Measurements from ENCODE around the gene EXOC6B. TPM values are rescaled to one million over a fixed set of nuclear protein-coding genes. Genes with fewer than 3 reads are reported as not detected.

The EXOC6B gene
- total RNA-seq, 1 donor from 2014 or later = 7.7 TPM

DNA sequence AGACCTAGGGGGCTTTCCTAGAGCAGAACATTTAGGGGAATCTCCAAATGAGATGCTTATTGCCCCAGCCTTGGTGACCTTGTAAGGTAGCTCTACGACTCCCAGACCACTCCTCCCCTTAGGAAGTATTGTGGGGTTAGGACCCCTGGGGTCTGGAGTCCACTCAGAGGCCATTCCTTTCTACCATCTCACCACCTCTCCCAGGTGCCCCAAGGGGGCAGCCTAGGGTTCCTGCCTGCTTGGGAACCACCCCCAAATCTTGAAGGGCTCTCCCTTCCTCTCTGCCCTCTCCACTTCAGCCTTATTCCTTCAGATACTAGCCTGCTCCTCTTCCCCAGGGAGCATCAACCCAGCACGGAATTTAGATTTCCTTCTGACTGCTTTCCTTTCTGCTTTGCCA is 17.5 kb upstream of the EXOC6B start:
- H3K4me3 ChIP-seq (ENCODE audit: low read depth, low read length) = no peak overlapping the region
- no peak for DNase-seq (ENCODE audit: low read depth)
- TF ChIP-seq, protein P1, sequence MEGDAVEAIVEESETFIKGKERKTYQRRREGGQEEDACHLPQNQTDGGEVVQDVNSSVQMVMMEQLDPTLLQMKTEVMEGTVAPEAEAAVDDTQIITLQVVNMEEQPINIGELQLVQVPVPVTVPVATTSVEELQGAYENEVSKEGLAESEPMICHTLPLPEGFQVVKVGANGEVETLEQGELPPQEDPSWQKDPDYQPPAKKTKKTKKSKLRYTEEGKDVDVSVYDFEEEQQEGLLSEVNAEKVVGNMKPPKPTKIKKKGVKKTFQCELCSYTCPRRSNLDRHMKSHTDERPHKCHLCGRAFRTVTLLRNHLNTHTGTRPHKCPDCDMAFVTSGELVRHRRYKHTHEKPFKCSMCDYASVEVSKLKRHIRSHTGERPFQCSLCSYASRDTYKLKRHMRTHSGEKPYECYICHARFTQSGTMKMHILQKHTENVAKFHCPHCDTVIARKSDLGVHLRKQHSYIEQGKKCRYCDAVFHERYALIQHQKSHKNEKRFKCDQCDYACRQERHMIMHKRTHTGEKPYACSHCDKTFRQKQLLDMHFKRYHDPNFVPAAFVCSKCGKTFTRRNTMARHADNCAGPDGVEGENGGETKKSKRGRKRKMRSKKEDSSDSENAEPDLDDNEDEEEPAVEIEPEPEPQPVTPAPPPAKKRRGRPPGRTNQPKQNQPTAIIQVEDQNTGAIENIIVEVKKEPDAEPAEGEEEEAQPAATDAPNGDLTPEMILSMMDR (conservative IDR thresholded peaks at IDR 0.05; ENCODE audit: low read depth, low read length) = no peak

DNA sequence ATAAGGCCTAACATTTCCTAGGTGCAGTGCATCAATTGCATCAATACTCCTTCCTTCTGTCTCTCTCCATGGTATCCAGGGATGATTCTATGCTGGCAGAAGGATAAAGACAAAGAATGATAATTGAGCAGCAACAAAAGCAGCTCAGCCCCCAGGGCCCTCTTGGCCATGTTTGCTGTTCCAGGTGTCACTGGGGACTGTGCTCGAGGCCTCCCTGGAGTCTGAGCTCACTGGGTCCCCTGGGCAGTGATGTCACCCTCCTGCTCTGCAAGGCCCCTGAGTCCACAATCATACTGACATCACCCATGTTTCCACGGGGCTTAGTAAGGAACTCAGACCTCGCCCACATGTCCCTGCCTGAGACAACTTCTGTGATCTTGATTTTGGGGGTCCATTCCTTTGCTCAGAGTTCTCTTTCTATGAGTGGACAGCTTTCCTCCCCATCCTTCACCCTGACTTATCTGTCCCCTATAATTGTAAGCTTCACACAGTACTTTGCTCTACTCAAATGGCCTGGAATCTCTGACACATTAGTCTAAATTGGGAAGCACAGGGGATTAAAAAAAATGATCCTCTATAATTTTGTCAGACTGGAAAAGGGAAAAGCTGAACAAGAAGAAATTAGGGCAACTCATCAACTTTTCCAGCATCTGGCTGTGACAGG is 15.8 kb upstream of the EXOC6B start:
- no peak for DNase-seq (ENCODE audit: low read depth)
- H3K4me3 ChIP-seq (ENCODE audit: low read depth, low read length) = no peak overlapping the region
- TF ChIP-seq, protein P1 (conservative IDR thresholded peaks at IDR 0.05; ENCODE audit: low read depth, low read length) = no peak

DNA sequence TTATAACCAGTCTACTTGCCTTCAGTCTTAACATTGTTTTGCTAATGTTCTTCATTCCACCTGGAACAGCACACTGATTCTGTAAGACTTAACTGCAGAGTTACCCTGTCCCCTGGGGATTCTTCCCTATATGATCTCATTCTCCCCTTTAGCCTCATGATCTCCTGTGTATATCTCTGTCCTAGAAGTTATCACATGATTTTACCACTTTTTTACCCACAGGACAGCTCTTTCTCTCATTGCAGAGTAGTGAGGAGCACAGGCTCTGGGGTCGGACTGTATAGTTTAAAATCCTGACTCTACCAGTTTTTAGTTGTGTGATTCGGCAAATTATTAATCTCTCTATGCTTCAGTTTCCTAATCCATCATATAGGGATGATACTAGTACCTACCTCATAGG is 14.2 kb upstream of the EXOC6B start:
- DNase-seq (ENCODE audit: low read depth) = no peak
- TF ChIP-seq, protein P1 (conservative IDR thresholded peaks at IDR 0.05; ENCODE audit: low read depth, low read length) = no peak
- H3K4me3 ChIP-seq (ENCODE audit: low read depth, low read length) = no peak overlapping the region

DNA sequence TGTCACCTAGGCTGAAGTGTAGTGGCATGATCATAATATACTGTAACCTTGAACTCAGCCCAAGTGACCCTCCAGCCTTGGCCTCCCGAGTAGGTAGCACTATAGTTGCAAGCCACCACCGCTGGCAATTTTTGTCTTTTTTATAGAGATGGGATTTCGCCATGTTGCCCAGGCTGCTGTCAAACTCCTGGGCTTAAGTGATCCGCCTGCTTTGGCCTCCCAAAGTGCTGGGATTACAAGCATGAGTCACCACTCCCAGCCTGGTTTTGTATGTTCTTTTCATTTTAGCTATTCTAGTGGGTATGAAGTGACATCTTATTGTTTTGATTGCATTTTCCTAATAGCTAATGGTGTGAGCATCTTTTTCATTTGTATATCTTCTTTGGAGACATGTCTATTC is 11.3 kb upstream of the EXOC6B start:
- TF ChIP-seq, protein P1 (conservative IDR thresholded peaks at IDR 0.05; ENCODE audit: low read depth, low read length) = no peak
- DNase-seq (ENCODE audit: low read depth) = no peak
- no peak overlapping the region for H3K4me3 ChIP-seq (ENCODE audit: low read depth, low read length)

DNA sequence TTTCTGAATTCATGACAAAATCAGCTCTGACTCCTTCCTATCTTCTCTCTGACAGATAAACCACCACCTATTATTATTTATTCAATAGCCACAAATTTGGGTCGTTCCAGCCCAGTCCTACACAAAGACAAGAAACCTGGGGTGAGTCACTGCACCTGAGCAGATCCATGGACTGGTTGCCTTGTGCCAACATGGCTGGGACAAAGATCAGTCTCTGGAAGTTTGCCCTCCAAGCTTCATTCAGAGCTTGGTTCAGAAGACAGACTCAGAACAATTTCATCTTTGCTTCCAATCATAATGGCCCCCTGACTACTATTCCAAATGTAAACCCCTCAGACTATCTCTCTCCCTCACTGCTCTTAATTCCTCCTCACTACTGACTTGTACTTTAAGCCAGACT is 9.6 kb upstream of the EXOC6B start:
- no peak for DNase-seq (ENCODE audit: low read depth)
- TF ChIP-seq, protein P1 (conservative IDR thresholded peaks at IDR 0.05; ENCODE audit: low read depth, low read length) = no peak
- no peak overlapping the region for H3K4me3 ChIP-seq (ENCODE audit: low read depth, low read length)

DNA sequence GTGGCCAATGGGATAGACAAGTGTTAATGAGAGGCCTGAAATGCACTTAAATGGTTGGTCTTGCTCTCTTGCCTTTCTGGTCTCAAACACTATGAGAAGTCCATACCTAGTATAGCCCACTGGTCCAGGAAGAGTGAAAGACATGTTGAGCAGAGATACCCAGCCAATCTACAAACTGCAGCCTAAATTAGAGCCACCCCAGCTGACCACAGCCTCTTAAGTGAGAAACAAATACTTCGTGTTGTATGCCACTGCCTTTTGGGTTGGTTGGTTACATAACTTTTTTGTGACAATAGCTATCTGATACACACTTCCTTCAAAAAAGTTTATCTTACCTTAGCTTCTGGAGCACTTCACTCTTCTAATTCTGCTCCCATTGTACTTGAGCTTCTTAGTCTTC is 8.8 kb upstream of the EXOC6B start:
- no peak overlapping the region for H3K4me3 ChIP-seq (ENCODE audit: low read depth, low read length)
- TF ChIP-seq, protein P1 (conservative IDR thresholded peaks at IDR 0.05; ENCODE audit: low read depth, low read length) = no peak
- DNase-seq (ENCODE audit: low read depth) = no peak

DNA sequence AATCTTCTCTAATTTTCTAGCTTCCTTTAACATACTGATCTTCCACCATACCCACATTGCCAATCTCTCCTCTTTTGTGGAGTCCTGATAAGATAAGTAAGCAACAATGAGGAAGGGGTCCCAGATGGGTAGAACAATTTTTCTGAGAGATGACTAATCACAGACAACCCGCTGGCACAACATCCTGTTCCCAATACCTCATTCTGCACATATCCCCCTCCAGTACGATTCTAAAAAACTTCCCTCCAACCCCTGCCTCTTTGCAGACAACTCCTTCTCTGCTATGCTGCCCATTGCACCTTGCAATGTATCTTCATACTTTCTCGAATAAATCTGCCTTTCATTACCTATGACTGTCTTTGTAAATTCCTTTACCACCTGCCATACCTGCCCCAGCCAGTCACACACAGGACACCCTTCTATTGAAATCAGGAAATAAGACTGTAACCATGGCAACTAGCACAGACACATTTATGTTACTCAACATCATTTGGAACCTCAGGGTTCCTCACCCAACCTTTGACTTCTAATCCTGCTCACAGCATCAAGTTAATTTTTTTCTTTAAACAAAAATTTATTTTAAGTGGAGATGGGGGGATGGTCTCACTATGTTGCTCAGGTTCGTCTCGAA is 7.4 kb upstream of the EXOC6B start:
- no peak overlapping the region for H3K4me3 ChIP-seq (ENCODE audit: low read depth, low read length)
- no peak for DNase-seq (ENCODE audit: low read depth)

More for the DNA sequence above, 7.4 kb upstream of the EXOC6B start:
- TF ChIP-seq, protein P1 (conservative IDR thresholded peaks at IDR 0.05; ENCODE audit: low read depth, low read length) = no peak

Measured in epithelial cell of proximal tubule (primary cell).